CD4-positive, alpha-beta memory T cell (primary cell): ENCODE data around the gene EPHB2. TPM values are rescaled to one million over a fixed set of nuclear protein-coding genes. Genes with fewer than 3 reads are reported as not detected.

Source experiments
- CTCF ChIA-PET: fragments of 350-600 bp; sonication (Branson Sonifier 250); formaldehyde crosslinking; loops from one replicate; lab custom pipeline; 2021; ENCODE audit warnings: inconsistent platforms; ENCODE audit not compliant: partially characterized antibody; lab: Charles Lee
- POLR2A ChIA-PET: fragments of 350-600 bp; sonication (Branson Sonifier 250); formaldehyde crosslinking; loops from one replicate; lab custom pipeline; 2021; ENCODE audit not compliant: partially characterized antibody; lab: Charles Lee
- DNase-seq, 5 donors: peaks; one replicate each; pipeline versions ENCODE4 v3.0.0 to v3.0.0-alpha.2; 2020 to 2022; ENCODE audit warnings: mixed read lengths in 1 of 5
- H3K27ac ChIP-seq: one replicate; pipeline ENCODE4 v1.7.0; 2013; ENCODE audit warnings: low read depth, low read length
- H3K27me3 ChIP-seq: 2 replicates; pipeline ENCODE4 v1.7.0; 2013; ENCODE audit warnings: mild to moderate bottlenecking, low read length, moderate library complexity; ENCODE audit not compliant: insufficient read depth
- H3K36me3 ChIP-seq: 2 replicates; pipeline ENCODE4 v1.7.0; 2013; ENCODE audit warnings: mild to moderate bottlenecking, low read length, moderate library complexity; ENCODE audit not compliant: insufficient read depth
- H3K4me1 ChIP-seq: 2 replicates; pipeline ENCODE4 v1.7.0; 2013; ENCODE audit warnings: mild to moderate bottlenecking, low read length, moderate library complexity; ENCODE audit not compliant: insufficient read depth
- H3K4me3 ChIP-seq, 2 donors: one replicate each; pipeline ENCODE4 v1.7.0; 2013; ENCODE audit warnings: low read length in 2 of 2, mild to moderate bottlenecking in 1 of 2
- H3K9me3 ChIP-seq, 2 donors: one replicate each; pipeline ENCODE4 v1.7.0; 2013; ENCODE audit warnings: low read length in 2 of 2, control low read depth in 1 of 2; ENCODE audit not compliant: control insufficient read depth in 1 of 2
- H3K27ac Mint-ChIP-seq, 7 donors: one replicate each; pipeline ENCODE4 v1.8.0; 2020 to 2021; ENCODE audit warnings: mixed read lengths in 7 of 7, mild to moderate bottlenecking in 6 of 7, inconsistent platforms in 3 of 7, moderate library complexity in 3 of 7
- H3K27me3 Mint-ChIP-seq, 2 donors: one replicate each; pipeline ENCODE4 v1.8.0; 2020 to 2021; ENCODE audit warnings: mixed read lengths in 2 of 2
- H3K36me3 Mint-ChIP-seq, 2 donors: one replicate each; pipeline ENCODE4 v1.8.0; 2020 to 2021; ENCODE audit warnings: mixed read lengths in 2 of 2, inconsistent platforms in 1 of 2, mild to moderate bottlenecking in 1 of 2
- H3K4me1 Mint-ChIP-seq, 4 donors: one replicate each; pipeline ENCODE4 v1.8.0; 2020 to 2021; ENCODE audit warnings: mixed read lengths in 4 of 4, mild to moderate bottlenecking in 1 of 4
- H3K4me3 Mint-ChIP-seq, 8 donors: one replicate each; pipeline ENCODE4 v1.8.0; 2020 to 2021; ENCODE audit warnings: mixed read lengths in 8 of 8, mild to moderate bottlenecking in 7 of 8, moderate library complexity in 6 of 8, inconsistent platforms in 3 of 8
- H3K9me3 Mint-ChIP-seq, 8 donors: one replicate each; pipeline ENCODE4 v1.8.0; 2020 to 2021; ENCODE audit warnings: mixed read lengths in 8 of 8, mild to moderate bottlenecking in 5 of 8, inconsistent platforms in 3 of 8, moderate library complexity in 1 of 8
- intact Hi-C: fragments of 100-400 bp; cut with micrococcal nuclease; formaldehyde crosslinking; loops from one replicate; pipeline ENCODE4 v1.15.1; 2023
- polyA plus RNA-seq, 2 donors: library from polyadenylated mRNA; unstranded; fragments of 300-500 nt; fragmentation: Illumina TruSeq; gene quantifications; one replicate each; pipeline ENCODE4 v1.2.3, GENCODE V29; 2021
- total RNA-seq, 2 experiments: library from RNA; stranded (reverse); gene quantifications; one replicate each; pipeline ENCODE4 v1.2.3, GENCODE V29; 2021

The EPHB2 gene
- total and polyA plus RNA-seq, 4 experiments from 2014 or later: 0.35 to 0.36 TPM; not detected in 2

DNA sequence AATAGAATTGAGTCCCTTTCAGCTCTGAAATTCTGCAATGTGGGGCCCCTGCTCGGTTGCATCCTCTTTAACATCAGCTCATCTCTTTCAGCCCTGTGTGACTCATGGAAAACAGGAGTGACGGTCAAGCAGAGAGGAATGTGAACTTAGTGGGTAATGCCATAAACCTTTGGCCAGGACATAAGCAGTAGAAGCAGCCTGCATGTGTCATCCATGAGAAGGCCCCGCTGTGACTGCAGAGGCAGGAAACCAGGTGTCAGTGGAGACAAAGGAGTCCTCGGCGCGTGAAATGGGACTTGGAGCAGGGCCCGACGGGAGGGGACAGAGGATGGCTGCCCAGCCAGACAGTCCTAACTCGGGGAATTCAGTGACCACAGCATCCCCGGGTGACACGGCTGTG lies 21.1 kb upstream of the EPHB2 start:
- Histone ChIP-seq H3K27ac (no peak overlapping the region), H3K27me3 (no peaks in the 10 kb centered on the region), H3K9me3 (no peaks in the 10 kb centered on the region), H3K36me3 (no peaks in the 10 kb centered on the region), H3K4me3 (no peak overlapping the region), H3K4me1 (no peaks in the 10 kb centered on the region)
- intact Hi-C loops: no loop called here
- Mint-ChIP-seq H3K27me3 (peaks cover 13 to 16% of the 10 kb centered on the region in 2 donors), H3K9me3 (peaks cover 0 to 1% (median 0%) of the 10 kb centered on the region in 8 donors), H3K4me1 (no peaks in the 10 kb centered on the region), H3K4me3 (no peak overlapping the region), H3K27ac (no peak overlapping the region), H3K36me3 (no peaks in the 10 kb centered on the region)
- no peak for DNase-seq
- CTCF ChIA-PET: no interaction called here
- POLR2A ChIA-PET: no interaction called here

- Histone ChIP-seq H3K4me3 (no peak overlapping the region), H3K27me3 (no peaks in the 10 kb centered on the region), H3K4me1 (no peaks in the 10 kb centered on the region), H3K36me3 (no peaks in the 10 kb centered on the region), H3K27ac (no peak overlapping the region), H3K9me3 (no peaks in the 10 kb centered on the region)
- intact Hi-C loops: no loop called here
- Mint-ChIP-seq H3K9me3 (no peaks in the 10 kb centered on the region), H3K27ac (no peak overlapping the region), H3K36me3 (no peaks in the 10 kb centered on the region), H3K4me3 (no peak overlapping the region), H3K4me1 (no peaks in the 10 kb centered on the region), H3K27me3 (peaks cover 12 to 13% of the 10 kb centered on the region in 2 donors)
- no peak for DNase-seq
- ChIA-PET CTCF (interaction anchor here (0.9 to 1.7 kb wide), 2 partner anchors 13 to 16 kb away, joined by 3 to 7 read pairs; no protein-coding TSS in a partner anchor), POLR2A (no interaction called here)
Measured at GRCh38 chr1:22691031-22691753, 19.4 kb upstream of the EPHB2 start.

DNA sequence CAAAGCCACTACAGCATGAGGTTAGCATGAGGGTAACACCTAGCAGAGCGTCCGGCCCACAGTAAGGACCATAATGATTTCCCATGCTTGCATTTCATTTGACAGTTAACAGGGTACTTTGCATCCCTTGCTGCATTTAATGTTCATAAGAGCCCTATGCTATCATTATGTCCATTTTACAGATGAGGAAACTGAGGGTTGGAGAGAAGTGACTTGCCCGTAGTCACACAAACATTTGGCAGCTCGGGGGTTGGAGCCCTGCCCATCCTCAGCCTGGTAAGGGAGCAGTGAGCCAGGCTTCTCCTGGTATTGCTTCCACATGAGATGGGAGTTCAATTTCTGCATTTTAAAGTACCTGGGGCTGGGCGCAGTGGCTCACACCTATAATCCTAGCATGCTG lies 16.5 kb upstream of the EPHB2 start:
- ChIA-PET POLR2A (no interaction called here), CTCF (interaction anchor here (2.4 kb wide), 1 partner anchor 9 kb away, joined by 6 read pairs; no protein-coding TSS in a partner anchor)
- H3K9me3 Mint-ChIP-seq: no peaks in the 10 kb centered on the region
- no peaks in the 10 kb centered on the region for H3K4me1 Mint-ChIP-seq
- intact Hi-C loops: no loop called here
- Histone ChIP-seq H3K9me3 (no peaks in the 10 kb centered on the region), H3K4me3 (no peak overlapping the region), H3K27me3 (no peaks in the 10 kb centered on the region), H3K4me1 (no peaks in the 10 kb centered on the region), H3K36me3 (no peaks in the 10 kb centered on the region), H3K27ac (no peak overlapping the region)
- no peaks in the 10 kb centered on the region for H3K36me3 Mint-ChIP-seq
- peaks cover 0 to 5% of the 10 kb centered on the region in 2 donors for H3K27me3 Mint-ChIP-seq
- no peak overlapping the region for H3K4me3 Mint-ChIP-seq
- H3K27ac Mint-ChIP-seq: no peak overlapping the region
- DNase-seq: no peak

DNA sequence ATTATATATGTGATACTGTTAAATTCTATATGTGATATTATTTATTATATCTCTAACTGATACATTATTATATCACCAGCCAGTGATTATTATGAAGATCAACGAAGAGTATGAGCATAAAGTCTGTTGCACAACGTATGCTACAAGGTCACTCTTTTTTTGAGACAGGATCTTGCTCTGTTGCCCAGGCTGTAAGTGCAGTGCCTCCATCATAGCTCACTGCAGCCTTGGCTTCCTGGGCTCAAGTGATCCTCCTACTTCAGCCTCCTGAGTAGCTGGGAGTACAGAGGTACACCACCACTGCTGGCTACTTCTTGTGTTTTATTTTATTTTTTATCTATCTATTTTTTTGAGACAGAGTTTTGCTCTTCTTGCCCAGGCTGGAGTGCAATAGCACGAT lies 14.0 kb upstream of the EPHB2 start:
- no peak overlapping the region for H3K4me3 Mint-ChIP-seq
- no peak overlapping the region for H3K27ac Mint-ChIP-seq
- H3K4me1 ChIP-seq: no peaks in the 10 kb centered on the region
- no peaks in the 10 kb centered on the region for H3K36me3 Mint-ChIP-seq
- CTCF ChIA-PET: no interaction called here
- peaks cover 2% of the 10 kb centered on the region in 2 donors for H3K27me3 Mint-ChIP-seq
- H3K9me3 Mint-ChIP-seq: no peaks in the 10 kb centered on the region
- H3K4me1 Mint-ChIP-seq: no peaks in the 10 kb centered on the region
- DNase-seq: no peak
- H3K9me3 ChIP-seq: no peaks in the 10 kb centered on the region
- no peak overlapping the region for H3K4me3 ChIP-seq
- POLR2A ChIA-PET: no interaction called here
- H3K27ac ChIP-seq: no peak overlapping the region
- no peaks in the 10 kb centered on the region for H3K36me3 ChIP-seq
- H3K27me3 ChIP-seq: no peaks in the 10 kb centered on the region
- intact Hi-C loops: no loop called here

- Mint-ChIP-seq H3K36me3 (no peaks in the 10 kb centered on the region), H3K4me3 (no peak overlapping the region), H3K9me3 (no peaks in the 10 kb centered on the region), H3K4me1 (no peaks in the 10 kb centered on the region), H3K27ac (no peak overlapping the region), H3K27me3 (peaks cover 2% of the 10 kb centered on the region in 2 donors)
- CTCF ChIA-PET: interaction anchor here (0.7 to 0.8 kb wide), 2 partner anchors 10 to 168 kb away, joined by 3 read pairs; no protein-coding TSS in a partner anchor
- POLR2A ChIA-PET: no interaction called here
- no peaks in the 10 kb centered on the region for H3K4me1 ChIP-seq
- H3K27me3 ChIP-seq: no peaks in the 10 kb centered on the region
- no peak overlapping the region for H3K4me3 ChIP-seq
- DNase-seq: no peak
- H3K36me3 ChIP-seq: no peaks in the 10 kb centered on the region
- H3K27ac ChIP-seq: no peak overlapping the region
- H3K9me3 ChIP-seq: no peaks in the 10 kb centered on the region
- intact Hi-C loops: no loop called here
Measured at GRCh38 chr1:22697980-22698379, 12.7 kb upstream of the EPHB2 start.

DNA sequence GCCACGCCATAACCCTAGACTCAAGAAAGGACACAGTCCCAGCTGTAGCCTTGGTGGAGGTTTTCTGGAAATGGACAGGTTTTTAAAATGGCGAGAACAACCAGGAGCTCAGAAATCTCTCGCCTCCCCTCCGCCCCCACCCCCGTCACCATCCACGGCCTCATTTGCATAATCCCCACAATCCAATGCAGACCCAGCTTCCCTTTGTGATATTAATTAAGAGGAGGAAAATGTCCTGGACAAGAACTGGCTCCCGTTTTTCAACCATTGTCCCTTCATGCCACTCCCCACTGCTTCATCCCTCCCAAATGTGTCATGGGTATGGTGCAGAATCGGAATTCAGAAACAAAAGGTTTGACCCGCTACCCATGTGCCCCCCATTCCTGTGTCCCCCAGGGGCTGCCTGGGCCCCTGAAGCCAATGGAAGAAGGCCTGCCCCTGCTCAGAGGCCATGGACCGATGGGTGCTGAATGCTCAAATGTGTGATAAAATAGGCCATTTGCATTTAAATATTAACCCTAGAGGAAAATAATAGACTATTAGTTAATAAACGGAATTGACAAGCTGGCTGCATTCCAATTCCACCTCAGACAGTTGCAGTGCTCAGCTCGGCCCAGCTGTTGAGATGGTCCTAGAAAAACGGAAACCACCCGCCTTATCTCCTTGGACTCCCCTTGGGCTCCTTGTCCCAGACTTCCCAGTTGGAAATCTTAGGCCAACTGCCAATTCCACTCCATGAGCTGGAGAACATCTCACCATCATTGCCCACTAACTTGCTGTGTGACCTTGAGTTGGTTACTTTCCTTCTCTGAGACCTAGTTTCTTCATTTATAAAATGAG lies 10.7 kb upstream of the EPHB2 start:
- H3K4me1 Mint-ChIP-seq: no peaks in the 10 kb centered on the region
- no peaks in the 10 kb centered on the region for H3K36me3 Mint-ChIP-seq
- H3K4me1 ChIP-seq: no peaks in the 10 kb centered on the region
- no peaks in the 10 kb centered on the region for H3K36me3 ChIP-seq
- no peak overlapping the region for H3K4me3 Mint-ChIP-seq
- ChIA-PET CTCF (no interaction called here), POLR2A (no interaction called here)
- peaks cover 2% of the 10 kb centered on the region in 2 donors for H3K27me3 Mint-ChIP-seq
- H3K27me3 ChIP-seq: no peaks in the 10 kb centered on the region
- no peaks in the 10 kb centered on the region for H3K9me3 ChIP-seq
- no peak for DNase-seq
- H3K9me3 Mint-ChIP-seq: no peaks in the 10 kb centered on the region
- no peak overlapping the region for H3K27ac ChIP-seq
- intact Hi-C loops: no loop called here
- H3K4me3 ChIP-seq: no peak overlapping the region
- H3K27ac Mint-ChIP-seq: no peak overlapping the region

DNA sequence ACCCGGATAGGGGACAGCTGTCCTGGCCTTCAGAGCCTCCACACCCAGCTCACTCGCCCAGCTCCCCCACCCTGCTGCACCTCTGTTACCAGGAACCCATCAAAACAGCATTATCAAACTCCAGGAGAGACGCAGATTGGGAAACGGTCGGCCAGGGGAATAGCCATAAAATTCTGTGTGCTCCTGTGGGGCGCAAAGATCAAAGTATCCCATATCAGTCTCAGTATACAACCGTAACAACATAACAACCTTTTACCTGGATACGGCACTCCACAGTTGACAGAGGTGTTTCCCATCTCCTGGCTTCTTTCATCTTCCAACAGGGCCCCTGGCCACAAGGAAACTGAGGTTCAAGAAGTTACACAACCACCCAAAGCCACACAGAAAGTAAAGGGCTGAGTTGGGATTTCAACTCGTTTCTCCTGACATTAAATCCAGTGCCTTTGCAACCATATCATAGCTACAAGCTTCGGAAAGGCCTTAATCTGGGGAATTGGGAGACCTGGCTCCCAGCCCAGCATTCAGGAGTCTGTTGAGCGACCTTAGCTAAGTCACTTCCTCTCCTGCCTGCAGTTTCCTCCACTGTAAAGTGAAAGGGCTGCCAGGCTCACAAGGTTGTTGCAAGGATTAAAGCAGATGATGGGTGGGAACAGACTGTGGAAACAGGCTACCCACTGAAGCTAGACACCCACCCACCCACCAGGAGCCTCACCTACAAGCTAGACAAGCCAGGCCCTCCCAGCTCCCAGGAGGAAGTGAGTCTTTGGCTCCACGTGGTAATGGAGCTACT lies 8.1 kb upstream of the EPHB2 start:
- Histone ChIP-seq H3K4me1 (no peaks in the 10 kb centered on the region), H3K27me3 (no peaks in the 10 kb centered on the region), H3K9me3 (no peaks in the 10 kb centered on the region), H3K27ac (no peak overlapping the region), H3K36me3 (no peaks in the 10 kb centered on the region), H3K4me3 (no peak overlapping the region)
- H3K4me1 Mint-ChIP-seq: no peaks in the 10 kb centered on the region
- H3K27me3 Mint-ChIP-seq: peaks cover 2 to 8% of the 10 kb centered on the region in 2 donors
- no peak overlapping the region for H3K4me3 Mint-ChIP-seq
- no peak overlapping the region for H3K27ac Mint-ChIP-seq
- ChIA-PET CTCF (interaction anchor here (1.0 to 1.7 kb wide), 3 partner anchors 8 to 229 kb away, joined by 3 to 6 read pairs (median 4); no protein-coding TSS in a partner anchor), POLR2A (no interaction called here)
- intact Hi-C loops: no loop called here
- DNase-seq: no peak
- H3K9me3 Mint-ChIP-seq: no peaks in the 10 kb centered on the region
- no peaks in the 10 kb centered on the region for H3K36me3 Mint-ChIP-seq
